HG03457 (cell line): Measurements from ENCODE around the gene LPO.
A peak's percentile ranks its signal among the peaks of the same experiment; 100 is the strongest.

Experiments used
- ATAC-seq: cut with Tn5 transposase; IDR thresholded peaks from one replicate; pipeline ENCODE4 v1.9.1; 2021; ENCODE audit warnings: moderate number of reproducible peaks; ENCODE audit not compliant: unreplicated experiment

The LPO gene

DNA sequence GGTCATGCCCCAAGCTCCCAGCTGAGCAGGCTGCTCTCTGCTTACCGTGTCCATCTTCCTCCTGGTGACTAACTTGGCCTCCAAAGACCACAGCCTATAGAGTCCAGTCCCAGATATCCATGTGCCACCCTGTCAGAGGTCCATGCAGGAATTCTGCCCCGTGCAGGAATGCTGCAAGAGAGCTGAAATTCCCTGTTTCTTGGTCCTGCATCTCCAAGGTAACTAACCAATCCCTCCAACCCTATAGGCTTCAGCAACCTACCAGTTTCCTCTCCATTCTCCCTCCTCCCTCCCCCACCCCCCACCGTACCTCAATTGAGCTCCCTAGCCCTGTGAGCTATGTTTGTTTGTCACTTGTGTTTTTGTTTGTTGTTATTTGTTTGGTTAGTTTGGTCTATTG is 9.7 kb upstream of the LPO start:
- ATAC-seq, result no peak

DNA sequence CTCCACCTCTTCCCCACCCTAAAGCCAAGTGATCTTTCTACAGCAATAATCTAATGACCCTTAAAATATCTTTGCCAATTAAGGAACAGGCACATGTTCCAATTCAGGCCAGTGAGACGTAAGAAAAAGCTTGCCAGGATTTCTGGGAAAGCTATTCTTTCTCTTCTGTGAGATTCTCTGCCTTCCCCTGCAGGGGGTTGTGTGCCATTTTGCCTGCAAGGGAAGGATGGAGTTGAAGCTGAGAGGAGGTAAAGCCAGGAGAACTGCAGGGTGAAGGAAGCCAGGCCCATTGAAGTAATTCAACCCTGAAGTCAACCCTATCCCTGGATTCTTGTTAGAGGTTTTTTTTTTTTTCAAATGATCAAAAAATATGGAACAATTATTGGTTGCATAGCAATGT is 9.0 kb upstream of the LPO start:
- ATAC-seq, result no peak

DNA sequence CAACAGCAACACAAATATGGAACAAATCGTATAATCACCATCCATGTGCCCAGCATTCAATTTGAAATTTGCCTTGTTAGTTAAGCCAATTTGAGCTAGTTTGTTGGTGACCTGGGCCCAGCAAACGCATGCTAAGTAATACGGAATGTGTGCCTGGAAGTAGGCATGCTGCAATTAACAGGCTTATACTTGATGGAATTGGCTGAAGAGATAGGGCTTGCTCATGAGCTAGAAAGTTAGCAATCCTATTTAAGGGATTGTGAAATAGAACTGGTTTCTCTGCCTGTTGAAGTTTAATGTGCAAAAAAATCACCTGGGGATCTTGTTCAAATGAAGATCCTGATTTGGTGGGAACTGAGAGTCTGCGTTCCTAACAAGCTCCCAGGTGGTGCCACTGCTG is 8.5 kb upstream of the LPO start:
- no peak for ATAC-seq

DNA sequence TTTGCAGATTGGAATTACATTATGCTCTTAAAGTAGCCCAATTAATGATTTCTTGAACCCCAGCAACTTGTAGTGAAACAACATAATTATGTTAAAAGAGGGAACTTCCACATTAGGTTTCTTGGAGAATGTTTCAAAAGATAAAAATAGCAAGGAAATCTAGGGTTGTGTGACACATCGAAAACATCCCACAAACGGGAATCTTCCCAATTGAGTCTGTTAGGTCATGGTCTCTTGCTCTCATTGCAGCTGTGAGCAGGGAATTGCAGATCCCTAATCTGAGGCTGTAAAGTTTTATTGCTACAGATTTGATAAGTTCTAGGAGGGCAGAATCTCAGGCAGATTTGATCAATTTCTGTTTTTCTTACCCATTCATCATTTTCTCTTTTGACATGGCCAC is 6.7 kb upstream of the LPO start:
- no peak for ATAC-seq

DNA sequence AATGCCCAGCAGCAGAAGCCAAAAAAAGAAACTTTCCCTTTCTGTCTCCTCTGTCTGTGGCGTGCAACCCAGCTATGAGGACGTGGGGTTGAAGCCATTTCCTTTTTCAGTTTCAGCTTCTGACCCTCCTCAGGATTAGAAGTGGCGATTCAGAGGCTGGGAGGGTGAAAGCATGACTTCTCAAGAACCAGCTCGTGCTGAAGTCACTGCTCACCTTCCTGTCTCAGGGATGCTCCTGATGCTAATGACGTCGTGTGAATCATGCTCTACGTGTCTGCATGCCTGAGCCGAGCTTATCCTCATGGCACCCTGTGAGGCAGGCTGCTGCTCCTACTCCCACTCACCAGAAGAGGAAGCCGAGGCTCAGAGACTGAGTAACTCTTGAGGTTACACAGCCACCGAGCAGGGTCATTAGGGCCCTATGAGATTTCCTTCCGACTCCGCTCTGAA is 5.7 kb upstream of the LPO start:
- peak; percentile 67 for ATAC-seq

DNA sequence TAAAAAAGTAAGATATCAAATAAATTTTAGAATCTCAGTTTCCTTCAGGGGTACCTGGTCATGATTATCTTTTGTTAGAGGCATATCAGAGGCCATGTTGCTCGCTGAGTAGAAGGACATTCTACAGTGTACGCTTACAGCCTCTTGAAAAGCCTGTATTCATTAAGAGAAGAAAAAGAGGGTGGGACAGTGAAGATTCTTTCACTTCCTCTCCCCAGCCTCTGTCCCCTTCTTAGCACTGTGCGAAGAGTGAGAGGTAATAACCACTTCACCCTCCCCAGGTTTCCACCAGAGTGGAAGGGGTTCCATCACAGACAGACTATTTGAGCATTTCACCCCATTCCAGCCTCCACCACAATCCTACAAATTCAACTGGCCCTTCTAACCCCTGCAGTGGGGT is 4.8 kb upstream of the LPO start:
- no peak for ATAC-seq

DNA sequence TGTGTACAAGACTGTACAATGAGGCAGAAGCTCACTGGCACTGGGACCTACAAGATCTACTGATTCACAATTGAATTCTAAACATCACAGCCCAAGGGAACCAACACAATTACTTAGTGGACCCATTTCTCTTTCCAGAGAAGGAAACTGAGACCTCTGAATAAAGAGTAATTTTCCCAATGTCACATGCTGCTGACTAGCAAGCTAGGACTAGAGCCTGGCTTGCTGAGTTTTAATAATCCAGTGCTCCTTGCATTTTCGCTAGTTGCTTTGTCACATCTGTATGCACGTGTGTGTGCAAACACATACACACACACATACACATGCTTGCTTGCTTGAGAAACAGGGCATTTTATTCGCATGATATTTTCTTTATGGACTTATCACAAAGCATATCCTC is 3.9 kb upstream of the LPO start:
- no peak for ATAC-seq

DNA sequence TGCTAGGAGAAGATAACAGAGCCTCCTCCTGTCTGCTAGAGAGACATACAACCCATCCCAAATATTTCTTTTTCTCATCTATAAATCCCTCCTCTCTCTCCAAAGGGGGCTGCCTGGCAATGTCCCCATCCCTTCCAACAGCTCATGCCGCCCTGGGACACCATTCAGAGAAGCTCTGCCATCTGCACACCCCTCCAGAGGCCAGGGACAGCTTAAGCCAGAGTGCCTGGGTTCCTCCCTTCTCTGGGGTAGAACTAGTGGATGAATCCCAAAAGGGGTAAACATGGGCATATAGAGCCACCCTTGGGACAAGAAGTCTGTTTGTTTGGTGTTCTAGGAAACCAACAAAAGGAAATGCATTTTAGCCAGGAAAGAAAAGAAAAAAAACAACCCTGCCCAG is 2.6 kb upstream of the LPO start:
- no peak for ATAC-seq

DNA sequence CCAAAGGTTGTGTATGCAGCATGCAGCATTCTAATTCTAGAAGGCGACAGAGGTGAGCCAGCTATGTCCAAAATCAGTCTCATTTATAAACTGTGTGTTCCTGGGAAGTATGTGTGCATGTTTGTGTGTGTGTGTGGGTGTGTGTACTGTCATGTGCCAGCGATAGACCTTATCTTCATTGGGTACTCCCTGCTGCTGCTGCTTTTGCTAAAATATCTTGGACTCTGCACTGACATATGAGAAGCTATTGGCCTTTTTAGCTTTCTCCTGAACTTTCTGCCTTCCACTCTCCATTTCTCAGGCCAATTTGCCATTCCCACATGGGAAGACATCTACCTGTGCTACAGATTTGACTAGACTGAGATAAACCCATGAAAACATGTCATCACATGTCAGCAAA is 2.0 kb upstream of the LPO start:
- ATAC-seq, result no peak

DNA sequence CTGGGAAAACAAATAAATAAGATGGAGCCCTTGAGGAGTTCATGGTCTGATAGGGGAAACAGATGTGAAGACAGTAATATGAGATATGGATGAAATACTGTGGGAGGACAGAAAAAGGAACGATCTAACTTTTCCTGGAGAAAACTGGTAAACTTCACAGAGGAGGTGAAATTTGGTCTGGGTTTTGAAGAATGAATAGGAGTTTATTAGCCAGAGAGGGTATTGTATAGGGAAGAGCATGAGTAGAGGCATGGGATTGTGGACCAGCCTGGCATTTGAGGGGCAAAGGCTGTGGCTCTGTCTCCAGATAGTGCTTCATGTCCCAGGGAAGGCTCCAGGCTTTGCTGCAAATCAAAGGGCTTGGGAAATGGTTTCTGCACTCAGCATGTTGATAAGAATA is 1.6 kb downstream of the LPO start:
- no peak for ATAC-seq

DNA sequence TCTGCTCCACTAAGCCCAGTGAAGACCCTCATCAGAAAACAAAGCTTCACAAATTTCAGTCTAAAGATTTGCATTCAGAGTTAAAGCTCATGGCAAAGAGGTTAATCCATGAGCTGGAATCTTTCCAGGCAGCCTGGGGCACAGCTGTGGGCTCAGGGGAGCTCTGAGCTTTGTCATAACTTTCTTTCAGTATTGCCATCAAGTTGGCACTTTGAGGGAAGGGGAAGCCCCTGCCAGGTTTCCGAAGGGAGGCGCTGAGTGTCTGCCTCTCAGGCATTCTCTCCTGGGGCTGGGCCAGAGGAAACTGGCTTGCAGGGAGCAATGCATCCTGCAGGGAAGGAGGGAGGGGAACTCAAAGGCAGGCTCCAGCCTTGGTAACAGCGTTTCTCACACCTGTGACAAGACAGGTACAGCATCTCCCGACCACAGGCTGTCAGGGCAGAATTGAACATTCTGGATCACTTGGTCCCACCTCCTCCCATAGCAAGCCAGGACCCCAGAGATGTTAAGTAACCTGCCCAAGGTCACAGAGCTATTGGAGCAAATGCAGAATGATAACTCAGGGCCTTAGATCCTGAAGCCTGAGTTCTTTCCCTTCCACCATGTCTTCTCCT is 3.9 kb downstream of the LPO start:
- ATAC-seq, result no peak

DNA sequence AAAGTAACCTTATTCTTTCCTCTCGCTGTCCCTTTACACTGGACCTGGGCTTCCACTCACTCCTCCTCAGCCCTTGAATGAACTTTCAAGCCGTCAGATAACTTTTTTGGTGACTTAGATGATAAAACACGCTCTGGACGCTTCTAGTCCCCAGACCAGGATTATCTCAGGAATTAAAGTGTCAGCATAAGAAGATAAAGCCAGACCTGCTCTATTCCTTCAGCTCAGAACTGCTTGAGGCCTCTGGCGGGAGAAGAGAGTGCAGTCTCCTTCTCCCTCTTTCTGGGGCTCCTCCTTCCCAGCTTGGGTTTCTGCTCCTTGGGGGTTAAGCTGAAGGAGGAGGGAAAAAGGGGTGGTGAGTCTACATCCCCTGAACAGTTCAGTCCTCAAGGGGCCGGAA is 6.6 kb downstream of the LPO start:
- no peak for ATAC-seq

DNA sequence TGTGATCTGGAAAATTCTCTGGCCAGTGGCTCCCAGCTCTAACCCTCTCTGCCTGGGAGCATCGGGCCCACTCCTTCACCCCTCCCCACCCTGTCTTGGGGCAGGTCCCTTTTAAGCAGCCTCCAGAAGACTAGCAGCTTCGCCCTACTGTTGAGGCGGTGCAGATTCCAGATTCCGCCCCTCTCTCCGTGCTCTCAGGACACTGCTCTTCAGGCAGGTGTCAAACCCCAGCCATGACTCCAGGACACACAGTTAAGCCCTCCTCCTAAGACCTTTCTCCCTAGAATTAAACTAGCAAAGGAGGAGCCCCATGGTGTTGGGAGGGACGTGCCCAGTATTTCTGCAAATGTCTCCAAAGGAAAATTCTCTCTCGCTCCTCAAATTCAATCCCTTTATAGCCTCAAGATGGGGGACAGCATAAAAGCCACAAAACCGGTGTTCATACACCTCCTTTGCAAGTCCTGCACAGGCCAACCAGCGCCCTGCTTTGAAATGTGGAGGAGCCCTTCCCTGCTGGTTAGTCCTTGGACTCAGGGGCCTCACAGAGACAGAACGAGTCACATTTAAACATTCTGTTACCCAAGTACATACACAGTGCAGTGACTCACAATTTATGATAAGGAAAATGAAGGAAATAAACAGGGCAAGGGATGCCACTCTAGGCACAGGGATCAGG is 7.2 kb downstream of the LPO start:
- ATAC-seq, result no peak

DNA sequence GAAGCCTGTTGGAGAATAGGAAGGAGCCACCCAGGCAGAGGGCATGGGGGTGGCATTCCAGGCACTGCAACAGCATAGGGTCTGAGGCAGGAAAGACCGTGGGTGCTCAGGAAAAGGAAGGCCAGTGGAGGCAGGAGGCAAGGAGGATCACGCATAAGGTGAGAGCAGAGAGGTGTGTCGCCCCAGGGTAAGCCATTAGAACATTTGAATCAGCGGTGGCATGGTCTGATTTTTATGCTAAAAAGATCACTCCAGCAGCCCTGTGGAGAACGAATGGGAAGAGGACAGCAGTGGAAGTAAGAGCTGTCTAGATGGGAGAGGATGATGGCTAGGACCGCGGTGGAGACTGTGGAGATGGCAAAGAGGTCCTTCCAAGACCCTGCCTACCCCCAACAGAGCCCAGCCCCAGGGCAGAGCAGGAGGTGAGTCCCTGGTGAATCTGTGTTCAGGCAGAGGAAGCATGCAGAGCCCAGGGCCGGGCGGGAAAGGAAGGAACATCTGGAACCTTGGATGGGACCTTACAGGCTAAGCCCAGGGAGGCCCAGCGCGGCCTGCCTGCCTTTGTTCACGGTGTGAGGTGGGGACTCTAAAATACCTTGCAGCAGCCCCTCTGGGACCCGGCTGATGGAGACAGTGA is 7.8 kb downstream of the LPO start:
- no peak for ATAC-seq

DNA sequence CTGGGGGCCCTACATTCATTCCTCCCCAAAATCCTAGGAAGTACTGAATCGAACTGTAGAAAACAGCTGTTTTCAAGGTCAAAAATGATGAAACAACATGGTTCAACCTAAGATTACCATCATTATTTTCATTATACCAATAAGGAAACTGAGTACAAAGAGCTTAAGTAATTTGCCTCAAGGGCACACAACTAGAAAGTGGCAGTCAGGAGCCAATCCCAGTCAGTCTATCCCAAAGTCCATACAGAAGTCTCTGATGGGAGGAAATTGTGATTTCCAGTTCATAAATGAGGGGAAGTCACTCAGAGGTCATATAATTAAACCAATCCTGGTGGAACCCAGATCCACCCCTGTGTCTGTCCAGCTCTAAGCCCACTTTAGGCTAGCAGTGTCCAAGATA is 8.4 kb downstream of the LPO start:
- ATAC-seq, result no peak

DNA sequence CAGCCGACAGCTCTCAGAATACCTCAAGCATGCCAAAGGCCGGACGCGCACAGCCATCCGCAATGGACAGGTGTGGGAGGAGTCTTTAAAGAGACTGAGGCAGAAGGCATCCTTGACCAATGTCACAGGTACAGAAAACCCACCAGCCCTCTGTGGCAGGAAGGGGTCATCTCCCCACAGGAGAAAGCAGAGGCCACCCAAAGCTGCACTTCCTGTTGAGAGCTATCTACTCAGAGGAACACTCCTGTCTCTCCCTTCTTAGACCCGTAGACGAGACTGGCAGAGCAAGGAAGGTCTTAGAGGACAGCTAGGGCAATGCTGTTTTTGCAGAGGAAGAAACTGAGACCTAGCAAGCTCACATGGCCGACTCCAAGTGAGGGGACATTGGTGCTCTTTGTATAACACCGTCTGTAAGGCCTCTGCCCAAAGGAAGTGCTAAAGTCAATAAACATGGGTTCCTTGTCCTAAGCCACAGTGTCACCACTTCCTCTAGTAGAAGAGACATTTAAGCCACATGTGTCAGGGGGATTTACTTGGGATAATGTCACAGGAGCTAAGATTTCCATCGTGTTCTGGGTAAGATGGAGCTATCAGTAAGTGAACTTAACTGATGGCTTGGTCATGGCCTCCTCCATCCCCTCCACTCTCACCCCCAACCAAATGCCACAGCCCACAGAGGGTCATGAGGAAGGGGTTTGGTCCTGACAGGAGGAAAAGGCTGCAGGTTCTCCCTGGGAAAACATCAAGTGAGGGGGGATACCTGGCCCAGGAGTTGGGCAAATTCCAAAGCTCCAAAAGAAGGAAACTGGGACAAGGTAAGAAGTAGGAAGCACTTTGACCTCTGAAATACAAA is 9.4 kb downstream of the LPO start:
- ATAC-seq, result no peak

DNA sequence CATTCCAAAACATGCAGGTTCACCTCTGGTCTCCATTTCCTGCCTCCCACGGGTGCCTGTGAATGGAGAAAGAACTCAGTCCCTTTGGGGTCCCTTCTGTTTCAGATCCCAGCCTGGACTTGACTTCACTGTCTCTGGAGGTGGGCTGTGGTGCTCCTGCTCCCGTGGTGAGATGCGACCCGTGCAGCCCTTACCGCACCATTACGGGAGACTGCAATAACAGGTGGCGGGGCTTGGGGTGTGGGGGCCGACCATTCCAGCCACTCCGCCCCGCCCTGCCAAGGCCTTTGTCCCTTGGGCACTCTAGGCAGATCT is 10.5 kb downstream of the LPO start:
- ATAC-seq, result no peak

DNA sequence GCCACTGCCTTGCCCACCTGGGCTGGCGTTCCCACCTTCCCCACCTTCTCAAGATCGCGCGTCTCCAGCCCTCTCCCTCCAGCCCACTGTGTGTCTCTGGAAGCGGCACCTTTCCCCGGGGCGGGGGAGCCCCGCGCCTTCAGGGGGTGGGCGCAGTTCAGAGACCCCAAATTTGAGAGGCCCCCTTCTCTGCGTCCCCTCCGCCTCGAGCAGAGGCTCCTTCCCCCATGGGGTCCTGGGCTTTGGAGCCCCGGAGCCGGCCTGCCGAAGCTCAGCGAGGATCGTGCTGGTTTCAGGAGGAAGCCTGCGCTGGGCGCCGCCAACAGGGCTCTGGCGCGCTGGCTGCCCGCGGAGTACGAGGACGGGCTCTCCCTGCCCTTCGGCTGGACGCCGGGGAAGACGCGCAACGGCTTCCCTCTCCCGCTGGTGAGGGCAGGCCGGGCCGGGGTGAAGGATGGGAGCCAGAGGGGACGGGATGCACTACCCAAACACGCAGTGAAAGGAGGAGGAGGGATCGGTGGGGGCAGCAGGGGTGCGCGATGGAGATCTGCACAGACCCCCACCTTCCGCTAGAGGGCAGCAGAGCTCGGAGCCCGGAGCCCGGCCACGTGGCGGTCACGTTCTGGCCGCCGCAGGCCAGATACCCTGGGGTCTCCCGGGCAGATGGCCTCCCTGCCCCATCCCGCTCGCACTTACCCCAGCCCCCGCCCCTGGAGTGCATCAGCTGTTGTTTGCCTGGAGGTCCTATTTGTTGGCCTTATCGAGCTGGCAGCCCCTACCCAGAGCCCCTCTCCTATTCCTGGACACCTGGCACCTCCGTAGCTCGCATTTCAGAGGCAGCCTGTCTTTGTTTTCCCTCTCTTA is 11.1 kb downstream of the LPO start:
- ATAC-seq, result no peak

DNA sequence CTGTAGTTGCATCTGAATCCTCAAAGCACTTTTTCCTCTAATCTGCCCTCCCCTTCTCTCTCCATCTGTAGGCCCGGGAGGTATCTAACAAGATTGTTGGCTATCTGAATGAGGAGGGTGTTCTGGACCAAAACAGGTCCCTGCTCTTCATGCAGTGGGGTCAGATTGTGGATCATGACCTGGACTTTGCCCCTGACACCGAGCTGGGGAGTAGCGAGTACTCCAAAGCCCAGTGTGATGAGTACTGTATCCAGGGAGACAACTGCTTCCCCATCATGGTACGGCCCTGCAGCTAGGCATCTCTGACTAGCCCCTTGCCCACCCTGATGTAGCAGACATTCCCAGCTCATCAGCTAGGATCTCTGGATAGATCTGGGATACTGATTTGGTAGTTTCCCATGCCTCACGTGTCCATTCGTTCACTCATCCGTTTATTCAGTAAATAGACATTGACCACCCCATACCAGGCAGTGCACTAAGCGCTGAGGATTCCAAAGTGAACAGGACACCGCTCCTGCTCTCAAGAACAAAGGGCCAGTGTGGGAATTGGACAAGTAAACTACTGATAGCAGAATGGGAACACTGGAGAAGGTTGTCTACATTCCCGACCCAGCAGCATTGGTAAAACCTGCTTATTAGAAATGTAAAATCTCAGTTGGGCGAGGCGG is 12.1 kb downstream of the LPO start:
- no peak for ATAC-seq

DNA sequence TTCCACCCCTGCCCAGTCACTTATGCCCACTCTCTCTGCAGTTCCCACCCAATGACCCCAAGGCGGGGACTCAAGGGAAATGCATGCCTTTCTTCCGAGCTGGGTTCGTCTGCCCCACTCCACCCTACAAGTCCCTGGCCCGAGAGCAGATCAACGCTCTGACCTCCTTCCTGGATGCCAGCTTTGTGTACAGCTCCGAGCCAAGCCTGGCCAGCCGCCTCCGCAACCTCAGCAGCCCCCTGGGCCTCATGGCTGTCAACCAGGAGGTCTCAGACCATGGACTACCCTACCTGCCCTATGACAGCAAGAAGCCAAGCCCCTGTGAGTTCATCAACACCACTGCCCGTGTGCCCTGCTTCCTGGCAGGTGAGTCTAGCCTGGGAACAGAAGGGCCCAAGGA is 13.8 kb downstream of the LPO start:
- no peak for ATAC-seq
